Stimulated activated CD4-positive, alpha-beta T cell treated with anti-CD3 and anti-CD28 coated beads, Interleukin-2, amount 100 ng/mL, for 24 hours (primary cell): ENCODE results near the gene MAS1.
A peak's percentile ranks its signal among the peaks of the same experiment; 100 is the strongest.
"Not testable (repeated sequence)": the region's sequence is repeated elsewhere in the genome, so short reads cannot be mapped to it uniquely, and the experiment has no call there.

Experiments used
- DNase-seq, 2 donors: peaks; one replicate each; pipeline ENCODE4 v3.0.0-alpha.2; 2020

The MAS1 gene

GRCh38 chr6:159890792-159891191 lies at the start of gene MAS1:
TSS of gene MAS1 (plus strand) at chr6:159890988. CDS start at chr6:159906956, 15,968 bp downstream.
- DNase-seq = no peak

- DNase-seq = no peak
These were observed 48.8 kb upstream of the MAS1 start for GRCh38 chr6:159842035-159842434.

GRCh38 chr6:159844737-159845645 lies 45.8 kb upstream of the MAS1 start:
- DNase-seq = no peak

GRCh38 chr6:159848552-159848951 lies 42.2 kb upstream of the MAS1 start:
- DNase-seq = not testable (repeated sequence)

GRCh38 chr6:159849851-159850250 lies 40.9 kb upstream of the MAS1 start:
- not testable (repeated sequence) for DNase-seq

GRCh38 chr6:159852877-159853276 lies 37.9 kb upstream of the MAS1 start:
- no peak for DNase-seq

- DNase-seq = no peak
These were observed 37.0 kb upstream of the MAS1 start for GRCh38 chr6:159853754-159854153.

- no peak for DNase-seq
These were observed 35.8 kb upstream of the MAS1 start for GRCh38 chr6:159854959-159855358.

GRCh38 chr6:159858259-159858658 lies 32.5 kb upstream of the MAS1 start:
- no peak for DNase-seq

GRCh38 chr6:159860482-159860881 lies 30.3 kb upstream of the MAS1 start:
- no peak for DNase-seq

- no peak for DNase-seq
These were observed 28.7 kb upstream of the MAS1 start for GRCh38 chr6:159862103-159862502.

GRCh38 chr6:159863341-159863740 lies 27.4 kb upstream of the MAS1 start:
- peak; percentile 10 to 38 for DNase-seq

GRCh38 chr6:159865226-159865920 lies 25.4 kb upstream of the MAS1 start:
- DNase-seq = no peak

- DNase-seq = no peak
These were observed 24.2 kb upstream of the MAS1 start for GRCh38 chr6:159866286-159867247.

- DNase-seq = no peak
These were observed 19.5 kb upstream of the MAS1 start for GRCh38 chr6:159871241-159871640.

- DNase-seq = peak in 1 of 2 donors; percentile 25
These were observed 18.9 kb upstream of the MAS1 start for GRCh38 chr6:159871906-159872305.

- DNase-seq = no peak
These were observed 16.4 kb upstream of the MAS1 start for GRCh38 chr6:159874435-159874834.

GRCh38 chr6:159875194-159875593 lies 15.6 kb upstream of the MAS1 start:
- no peak for DNase-seq

GRCh38 chr6:159876242-159876641 lies 14.5 kb upstream of the MAS1 start:
- DNase-seq = no peak

- no peak for DNase-seq
These were observed 13.5 kb upstream of the MAS1 start for GRCh38 chr6:159877256-159877808.

- no peak for DNase-seq
These were observed 12.4 kb upstream of the MAS1 start for GRCh38 chr6:159878341-159878740.

- no peak for DNase-seq
These were observed 10.9 kb upstream of the MAS1 start for GRCh38 chr6:159879856-159880255.
